GM19043 (cell line): Measurements from ENCODE around the gene TBC1D21.

Experiments
- ATAC-seq: cut with Tn5 transposase; IDR thresholded peaks from one replicate; pipeline ENCODE4 v1.9.1; 2021; ENCODE audit warnings: low read depth; ENCODE audit not compliant: unreplicated experiment

TBC1D21 gene

DNA sequence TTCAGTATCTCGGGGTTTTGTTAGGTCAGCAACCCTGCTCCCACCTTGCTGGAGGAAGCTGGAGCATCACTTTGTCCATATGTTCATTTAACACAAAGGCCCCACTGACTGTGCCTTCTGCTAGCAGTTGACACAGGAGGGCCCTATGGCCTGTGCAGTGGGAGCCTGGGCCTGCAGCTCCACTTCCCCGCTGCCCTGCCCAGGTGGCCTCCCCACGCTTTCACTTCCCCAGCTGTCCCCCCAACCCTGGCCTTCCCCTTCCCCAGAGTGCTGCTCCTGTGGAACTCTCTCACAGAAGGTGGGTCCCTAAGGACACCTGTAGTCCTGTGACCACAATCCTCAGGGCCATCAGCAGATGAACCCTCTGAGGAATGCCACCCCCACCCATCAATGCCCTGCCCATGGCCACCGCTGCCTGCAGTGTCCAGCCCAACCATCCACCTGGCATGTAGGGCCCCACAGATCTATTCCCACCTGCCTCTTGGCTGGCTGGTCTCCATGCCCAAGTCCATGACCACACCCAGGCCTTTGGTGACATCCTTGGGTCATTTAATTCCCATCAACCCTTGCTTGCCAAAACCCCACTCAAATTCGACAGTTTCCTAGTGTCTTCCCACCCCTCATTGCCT is 13.5 kb downstream of the TBC1D21 start:
- ATAC-seq = no peak

DNA sequence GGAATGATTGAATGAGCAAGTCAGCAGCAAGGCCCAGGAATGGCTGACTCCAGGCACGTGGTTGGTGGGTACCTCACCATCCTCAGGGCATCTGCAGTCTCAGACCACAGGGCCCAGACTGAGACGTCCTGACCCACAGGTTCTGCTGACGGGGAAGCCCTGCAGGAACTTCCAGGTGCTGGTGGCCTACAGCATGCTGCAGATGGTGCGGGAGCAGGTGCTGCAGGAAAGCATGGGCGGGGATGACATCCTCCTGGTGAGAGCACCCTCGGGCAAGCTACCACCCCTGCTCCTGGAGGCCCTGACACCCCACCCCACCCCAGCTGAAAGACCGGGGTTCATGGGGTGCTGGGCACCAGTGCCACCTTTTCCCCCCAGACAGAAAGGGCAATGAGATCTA is 14.1 kb downstream of the TBC1D21 start:
- ATAC-seq = no peak

DNA sequence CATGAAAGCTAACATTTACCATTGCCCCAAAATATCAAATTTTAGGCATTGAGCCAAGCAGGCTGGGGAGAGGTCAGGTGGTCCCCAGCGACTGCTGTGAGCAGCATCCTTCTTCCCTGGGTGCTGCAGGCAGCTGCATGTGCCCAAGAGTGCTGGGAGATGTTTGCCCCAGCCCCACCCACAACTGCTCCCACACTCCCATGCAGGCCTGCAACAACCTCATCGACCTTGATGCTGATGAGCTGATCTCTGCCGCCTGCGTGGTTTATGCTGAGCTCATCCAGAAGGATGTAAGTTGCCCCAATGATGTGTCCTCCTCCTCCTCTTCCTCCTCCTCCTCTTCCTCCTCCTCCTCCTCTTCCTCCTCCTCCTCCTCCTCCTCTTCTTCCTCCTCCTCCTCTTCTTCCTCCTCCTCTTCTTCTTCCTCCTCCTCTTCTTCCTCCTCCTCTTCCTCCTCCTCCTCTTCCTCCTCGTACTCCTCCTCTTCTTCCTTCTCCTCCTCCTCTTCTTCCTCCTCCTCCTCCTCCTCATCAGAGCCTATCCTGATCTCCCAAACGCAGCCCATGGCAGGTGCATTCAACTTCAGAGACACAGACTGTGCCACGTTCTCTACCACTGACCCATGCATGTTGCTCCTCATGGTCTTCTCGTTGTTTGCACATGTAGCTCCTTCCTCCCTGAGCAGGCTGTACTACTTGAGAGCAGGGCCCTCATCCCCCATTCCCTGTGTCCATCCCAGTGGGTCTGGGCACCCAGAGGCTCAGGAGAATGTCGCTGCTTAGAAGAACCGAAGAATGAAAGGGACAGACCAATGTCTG is 15.1 kb downstream of the TBC1D21 start:
- no peak for ATAC-seq

DNA sequence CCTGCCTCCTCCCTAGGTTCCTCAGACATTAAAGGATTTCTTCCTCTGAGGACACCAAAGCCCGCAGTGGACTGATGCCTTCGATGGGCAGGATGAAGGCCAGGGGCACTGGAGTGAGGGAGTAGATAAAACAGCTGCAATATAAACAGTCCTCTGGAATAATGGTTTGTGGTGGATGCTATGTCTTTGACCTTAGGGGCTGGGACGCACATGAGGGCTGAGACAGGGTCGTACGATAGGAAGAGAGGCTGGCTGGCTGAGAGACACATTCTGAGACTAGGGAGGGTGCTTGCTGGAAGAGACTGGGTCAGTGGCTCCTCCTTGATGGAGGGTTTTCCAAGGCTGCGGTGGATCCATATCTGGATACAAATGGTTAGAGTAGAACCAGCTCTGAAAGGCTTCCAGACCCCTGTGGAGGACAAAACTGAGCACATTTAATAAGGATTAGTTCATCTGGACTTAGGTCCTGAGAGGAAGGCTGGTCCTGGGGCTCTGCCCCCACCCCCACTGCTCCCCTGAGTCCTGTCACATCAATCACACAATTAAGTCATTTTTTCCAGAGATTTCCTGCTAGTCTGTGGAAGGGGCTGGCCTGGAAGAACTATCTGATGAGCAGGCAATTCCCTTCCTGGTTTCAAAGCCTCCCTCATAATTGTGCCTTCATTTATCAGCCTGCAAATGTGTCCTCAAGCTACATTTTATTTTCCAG is 15.8 kb downstream of the TBC1D21 start:
- ATAC-seq = no peak

DNA sequence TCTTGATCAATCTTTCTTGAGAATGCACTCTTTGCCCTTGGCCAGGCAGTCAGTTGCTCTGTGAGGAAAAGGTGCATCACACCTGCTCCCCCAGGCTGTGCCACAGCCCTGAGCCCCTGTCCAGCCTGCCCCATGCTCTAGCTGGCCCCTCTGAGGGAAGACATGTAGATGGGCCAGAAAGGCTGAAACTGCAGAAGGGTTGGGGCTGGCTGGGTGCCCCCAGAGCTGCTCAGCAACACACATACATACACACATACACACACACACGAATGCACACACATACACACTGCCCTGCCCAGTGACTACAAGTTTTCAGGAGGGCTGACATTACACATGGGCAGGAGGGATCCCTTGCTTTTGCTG is 16.4 kb downstream of the TBC1D21 start:
- no peak for ATAC-seq

DNA sequence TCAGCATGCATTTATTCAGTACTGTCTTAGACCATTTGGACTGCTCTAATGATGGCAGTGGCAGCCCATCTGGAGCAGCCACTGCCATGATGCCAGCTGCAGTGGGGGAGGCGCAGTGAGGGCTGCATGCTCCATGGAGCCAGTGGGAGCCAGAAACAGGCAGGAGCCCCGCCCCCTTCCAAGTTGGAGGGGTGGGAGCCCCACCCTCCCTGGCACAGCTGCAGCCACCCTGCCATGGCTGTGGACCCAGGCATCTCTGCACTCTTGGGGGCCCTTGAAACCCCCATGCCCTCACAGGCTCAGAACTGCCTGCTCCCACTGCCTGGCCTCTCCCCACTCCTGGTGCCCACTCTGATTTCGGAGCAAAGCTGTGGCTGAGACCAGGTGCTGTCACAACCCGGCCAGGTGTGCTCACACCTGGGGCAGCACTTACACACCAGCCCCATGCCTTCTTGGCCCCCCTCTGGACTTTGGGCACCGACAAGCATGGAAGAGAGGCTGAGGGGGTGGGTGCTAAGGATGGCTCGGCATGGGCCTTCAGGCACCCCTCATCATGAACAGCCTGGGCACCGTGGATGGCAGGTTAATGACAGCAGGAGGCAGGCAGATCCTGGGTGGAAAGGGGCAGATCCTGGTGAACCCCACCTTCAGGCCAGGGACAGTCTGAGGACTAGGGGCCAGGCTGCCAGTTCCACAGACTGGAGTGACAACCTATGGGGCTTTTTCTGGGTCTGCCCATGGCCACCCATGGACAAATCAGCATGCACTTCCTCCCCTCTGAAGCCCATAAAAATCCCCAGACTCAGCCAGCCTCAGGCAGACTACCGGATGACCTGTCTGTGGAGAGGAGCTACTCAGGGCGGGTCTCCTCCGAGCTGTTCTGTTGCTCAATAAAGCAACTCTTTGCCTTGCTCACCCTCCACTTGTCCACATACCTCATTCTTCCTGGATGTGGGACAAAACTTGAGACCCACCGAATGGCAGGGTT is 18.3 kb downstream of the TBC1D21 start:
- ATAC-seq = no peak

DNA sequence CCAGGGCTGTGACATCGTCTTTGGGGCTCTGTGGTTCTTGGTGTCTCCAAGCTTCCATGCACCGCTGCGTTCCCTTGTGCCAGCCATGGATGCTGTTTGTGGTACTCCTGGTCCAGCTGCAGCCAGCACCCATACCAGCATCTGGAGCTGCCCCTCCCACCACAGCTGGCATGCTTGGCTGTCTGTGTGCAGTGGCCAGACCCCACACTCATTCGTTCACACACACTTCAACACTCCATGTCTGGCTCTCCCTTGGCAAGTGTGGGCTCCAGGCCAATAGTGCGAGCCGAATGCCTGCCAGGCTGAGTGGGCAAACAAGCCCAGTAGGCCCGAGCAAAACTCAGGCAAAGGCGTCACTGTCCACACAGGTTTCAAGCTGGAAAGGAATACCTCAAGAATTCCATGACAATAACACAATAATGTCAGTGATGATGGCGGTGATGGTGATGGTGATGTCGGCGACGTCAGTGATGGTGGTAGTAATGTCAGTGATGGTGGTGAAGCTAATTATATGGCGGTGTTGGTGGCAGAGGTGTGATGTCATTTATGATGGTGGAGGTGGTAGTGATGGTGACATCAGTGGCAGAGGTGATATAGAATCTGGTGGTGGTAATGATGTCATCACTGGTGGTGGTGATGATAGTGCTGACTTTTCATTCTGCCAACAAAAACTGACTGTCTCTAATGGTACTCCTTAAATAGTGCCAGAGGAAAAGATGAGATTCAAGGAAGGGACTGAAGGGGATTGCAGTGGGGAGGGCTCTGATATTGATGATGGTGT is 19.3 kb downstream of the TBC1D21 start:
- ATAC-seq = no peak

DNA sequence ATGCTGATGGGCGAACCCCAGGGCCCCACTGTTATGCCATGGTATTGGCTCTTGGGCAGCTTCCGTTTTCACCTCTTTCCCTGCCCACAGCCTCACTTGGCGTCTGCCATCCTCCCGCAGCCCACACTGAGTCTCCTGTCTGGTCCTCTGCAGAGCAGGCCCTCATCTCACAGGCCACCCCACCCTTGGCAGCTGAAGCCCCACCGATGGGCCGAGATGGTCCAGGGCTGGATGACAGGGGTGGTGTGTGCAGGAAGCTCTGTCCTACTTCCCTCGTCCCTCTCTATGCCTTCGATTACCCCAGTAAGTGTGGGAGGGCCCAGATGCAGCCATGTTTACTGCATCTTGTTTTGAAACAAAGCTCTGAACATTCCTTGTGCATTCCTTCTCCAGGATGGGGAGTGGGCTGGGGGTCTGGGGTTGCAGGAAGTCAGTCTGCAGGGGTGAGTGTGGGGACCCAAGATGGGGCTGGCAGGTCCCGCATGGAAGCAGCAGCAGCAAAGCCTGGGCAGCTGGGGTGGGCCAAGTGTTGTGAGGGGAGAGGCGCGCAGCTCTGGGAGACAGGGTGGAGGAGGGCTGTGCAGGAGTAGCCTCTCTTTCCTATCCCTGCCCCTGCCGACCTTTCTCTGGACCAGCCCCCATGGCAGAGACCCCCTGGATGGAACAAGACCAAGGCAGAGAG is 20.9 kb downstream of the TBC1D21 start:
- ATAC-seq = no peak

DNA sequence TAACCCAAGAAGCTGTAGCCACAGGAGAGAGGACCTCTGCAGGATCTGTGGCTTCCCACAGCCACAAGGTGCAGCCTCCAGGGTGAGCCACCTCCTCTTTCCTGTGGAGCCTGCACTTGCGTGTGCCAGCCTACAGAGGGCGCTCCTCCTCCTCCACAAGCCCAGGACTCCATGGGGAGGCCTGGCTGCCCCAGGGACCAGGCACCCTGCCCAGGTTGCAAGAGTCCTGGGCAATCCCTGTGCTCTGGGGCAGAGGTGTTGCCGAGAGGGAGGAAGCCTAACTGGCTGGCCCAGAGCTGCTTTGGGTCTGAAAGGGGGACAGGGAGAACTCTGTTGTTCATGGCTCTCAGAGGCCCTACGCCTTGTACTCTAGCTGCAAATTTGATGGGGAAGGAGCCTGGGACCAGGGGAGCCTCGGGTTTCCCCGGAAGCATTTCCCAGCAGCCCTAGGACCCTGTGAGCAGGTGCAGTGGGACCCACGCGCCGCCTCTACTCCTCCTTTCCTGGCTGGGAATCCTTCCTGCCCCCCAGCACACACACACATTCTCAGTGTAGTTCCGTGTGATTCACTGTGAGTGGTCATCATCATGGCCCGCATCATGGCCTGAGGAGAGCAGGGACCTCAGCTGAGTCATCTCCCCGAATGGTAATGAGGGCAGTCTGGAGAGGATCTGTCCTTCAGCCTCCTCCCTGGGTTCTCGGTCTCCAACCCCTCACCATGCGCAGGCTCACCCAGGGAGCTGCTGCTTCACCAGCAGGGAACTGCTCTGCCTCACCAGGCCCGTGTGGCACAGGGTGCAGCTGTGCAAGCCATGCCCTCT is 24.3 kb downstream of the TBC1D21 start:
- ATAC-seq = no peak

DNA sequence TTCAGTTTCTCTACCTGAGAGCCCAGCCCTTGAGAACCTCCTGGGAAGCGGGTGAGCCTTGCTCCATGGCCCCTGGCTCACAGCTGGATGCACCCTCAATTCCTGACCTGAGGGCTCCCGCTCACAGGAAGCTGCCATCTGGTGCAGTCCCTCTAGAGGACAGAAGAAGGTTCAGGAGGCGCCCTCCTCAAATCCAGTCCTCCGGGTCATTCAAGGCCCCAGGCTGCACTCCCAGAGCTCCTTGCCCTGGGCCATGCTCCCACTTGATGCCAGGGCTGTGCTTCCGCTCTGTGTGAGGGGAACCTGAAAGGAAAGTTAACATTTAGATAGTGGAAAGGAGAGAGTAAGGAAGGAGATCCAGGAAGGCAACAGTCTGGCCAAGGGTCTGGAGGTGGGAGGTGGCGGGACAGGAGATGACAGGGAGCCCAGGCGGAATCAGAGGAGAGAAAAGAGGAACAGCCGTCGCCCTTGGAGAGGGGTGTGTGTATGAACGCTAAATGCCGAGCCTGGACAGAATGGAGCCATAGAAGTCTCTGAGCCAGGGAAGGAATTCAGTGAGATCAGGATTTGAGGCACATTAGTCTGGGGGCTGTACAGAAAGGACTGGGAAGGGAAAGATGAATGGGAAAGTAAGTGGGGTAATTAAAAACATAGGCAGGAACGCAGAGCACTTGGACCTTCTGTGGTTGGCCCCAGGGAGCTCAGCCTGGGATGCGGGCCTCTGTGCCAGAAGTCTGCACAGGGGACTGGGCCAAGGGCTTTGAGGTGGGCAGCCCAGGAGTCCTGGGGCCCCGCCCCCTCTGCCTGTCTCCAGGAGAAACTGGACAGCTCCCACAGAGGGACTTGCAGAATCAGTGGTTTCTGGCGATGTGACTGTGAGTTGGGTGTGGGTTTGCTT is 26.1 kb downstream of the TBC1D21 start:
- ATAC-seq = no peak

DNA sequence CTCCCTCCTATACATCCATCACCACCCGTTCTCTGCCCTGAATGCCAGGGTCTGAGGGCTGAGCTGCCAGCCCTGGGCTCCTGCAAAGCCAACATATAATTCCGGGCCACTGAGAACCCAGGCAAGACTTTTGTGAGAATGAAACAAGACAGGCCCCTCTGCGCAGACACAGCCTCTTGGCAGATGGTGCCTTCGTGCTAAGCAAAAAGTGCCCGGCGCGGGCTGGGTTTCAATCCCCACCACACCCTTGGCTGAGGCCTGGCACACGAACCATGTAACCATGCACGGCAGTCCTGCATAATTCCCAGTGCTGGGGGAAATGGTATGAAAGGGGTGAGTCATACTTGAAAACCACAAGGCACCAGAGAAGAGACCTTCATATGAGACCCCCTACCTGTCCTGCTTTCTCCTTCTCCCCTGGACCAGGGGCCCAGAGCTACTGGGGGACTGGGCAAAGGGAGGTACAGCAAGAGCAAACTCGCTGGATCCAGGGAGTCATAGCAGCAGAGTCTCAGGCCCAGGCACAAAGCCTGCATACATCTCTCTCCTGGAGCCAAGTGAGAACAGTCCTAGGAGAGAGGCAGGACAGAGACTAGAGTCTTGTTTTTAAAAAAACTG is 26.8 kb downstream of the TBC1D21 start:
- ATAC-seq = no peak

DNA sequence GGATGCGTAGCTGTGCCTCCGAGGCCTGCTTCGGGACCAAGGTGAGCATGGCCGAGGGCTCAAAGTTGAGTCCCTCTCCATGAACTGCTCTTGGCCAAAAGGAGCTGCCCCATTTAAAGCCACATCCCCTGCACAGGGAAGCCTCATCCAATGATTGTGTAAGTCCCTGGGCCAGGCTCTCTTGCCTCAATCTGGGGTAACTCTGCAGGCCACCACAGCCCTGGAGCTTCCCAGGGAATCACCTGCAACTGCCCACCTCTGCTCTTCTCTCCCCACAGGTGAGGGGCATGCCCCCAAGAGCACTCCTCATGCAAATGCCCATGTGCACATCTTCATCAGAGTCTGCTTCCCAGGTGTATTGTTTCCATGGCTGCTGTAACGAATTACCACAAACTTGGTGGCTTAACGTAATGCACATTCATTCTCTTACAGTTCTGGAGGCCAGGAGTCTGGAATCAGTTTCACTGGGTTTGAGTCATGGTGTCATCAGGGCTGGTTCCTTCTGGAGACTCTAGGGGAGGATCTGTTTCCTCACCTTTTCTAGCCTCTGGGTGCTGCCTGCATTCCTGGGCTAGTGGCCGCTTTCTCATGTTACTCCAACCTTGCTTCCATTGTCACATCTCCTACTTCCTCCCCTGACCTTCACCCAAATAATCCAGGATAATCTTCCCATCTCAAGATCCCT is 27.9 kb downstream of the TBC1D21 start:
- no peak for ATAC-seq

DNA sequence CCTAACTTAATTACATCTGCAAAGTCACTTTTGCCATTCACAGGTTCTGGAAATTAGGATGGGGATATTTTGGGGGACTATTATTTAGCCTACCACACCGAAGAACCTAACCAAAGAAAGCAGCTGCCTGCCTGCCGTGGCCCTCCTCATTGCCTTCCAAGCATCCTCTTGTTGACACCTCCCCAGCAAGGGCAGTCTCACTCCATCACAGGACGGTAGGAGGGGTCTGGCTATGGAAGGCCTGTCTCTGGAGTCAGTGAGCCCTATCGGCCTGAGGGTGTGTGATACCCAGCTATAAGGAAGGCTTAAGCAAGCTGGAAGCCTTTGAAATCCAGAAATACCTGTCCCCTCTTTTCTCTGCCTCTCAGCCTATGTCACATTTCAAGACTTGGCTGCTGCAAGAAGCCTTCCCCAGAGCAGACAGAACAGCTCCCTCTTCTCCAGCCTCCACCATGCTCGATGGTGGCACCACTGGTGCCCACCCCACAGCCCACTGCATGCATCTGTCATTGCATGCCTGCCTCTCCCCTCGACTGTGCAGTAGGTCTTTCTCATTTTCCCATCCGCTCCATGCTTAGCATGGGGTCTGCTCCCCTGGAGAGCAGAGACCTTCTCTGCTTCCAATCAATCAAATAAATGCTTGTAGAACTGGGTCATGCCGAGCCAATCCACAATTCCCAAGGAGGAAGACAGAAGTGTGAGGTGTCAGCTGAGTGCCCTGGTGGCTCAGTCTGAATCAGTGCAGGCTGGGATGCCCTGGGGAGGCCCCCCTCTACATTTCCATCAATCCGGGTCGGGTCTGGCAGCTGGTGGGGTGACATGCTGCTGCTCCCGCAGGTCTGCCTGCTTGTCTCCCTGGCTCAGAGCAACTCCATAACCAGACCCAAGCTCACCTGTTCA is 29.0 kb downstream of the TBC1D21 start:
- ATAC-seq = no peak

DNA sequence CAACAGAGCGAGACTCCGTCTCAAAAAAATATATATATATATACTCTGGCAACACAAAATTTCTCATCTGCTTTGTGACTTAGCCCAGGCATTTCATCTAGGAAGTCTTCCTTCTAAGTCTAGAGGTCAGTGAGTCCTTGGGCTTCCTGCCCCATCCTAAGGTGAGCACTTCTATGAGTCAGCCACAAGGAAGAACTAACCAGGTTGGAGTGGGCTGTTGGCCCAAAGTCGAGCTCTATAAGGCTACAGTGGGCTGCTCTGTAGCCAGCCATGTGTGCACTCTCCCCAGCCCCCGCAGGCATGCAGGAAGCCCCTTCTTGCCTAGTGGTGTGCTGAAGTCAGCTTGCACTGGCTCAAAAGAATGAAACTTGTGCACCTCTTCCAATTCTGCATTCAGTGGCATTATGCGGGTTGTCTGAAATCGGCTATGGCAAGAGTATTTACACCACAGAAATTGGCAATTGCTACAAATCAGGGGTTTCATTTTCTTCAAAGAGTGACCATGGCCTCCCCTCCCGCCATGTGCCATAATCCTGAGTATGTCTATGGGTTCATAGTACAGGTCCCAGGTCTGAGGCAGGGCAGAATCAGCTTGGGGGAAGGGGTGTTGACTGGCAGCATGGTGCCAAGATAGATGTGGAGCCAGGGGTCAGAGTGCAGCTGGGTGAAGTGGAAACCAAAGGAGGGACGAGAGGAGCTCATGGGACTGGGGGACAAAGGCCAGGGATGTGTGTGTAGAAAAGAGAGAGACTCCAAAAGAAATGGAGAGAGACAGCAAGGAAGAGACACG is 30.9 kb downstream of the TBC1D21 start:
- no peak for ATAC-seq
